Testis (tissue), 2 donors: Measurements from ENCODE around the gene MCRIP1.

ENCODE experiments used
- CTCF ChIP-seq, 3 experiments: fragments of 450-650 bp in 2 of 3; fragments of 200-600 bp in 1 of 3; sonication (generic) in 1 of 3; IDR thresholded peaks; one replicate each; pipeline ENCODE4 v1.5.1; 2016 to 2019; ENCODE audit warnings: antibody characterized with exemption in 3 of 3, mild to moderate bottlenecking in 2 of 3, moderate library complexity in 1 of 3
- POLR2A ChIP-seq: fragments of 450-650 bp; IDR thresholded peaks from one replicate; pipeline ENCODE4 v1.6.1; 2017; ENCODE audit warnings: antibody characterized with exemption, mild to moderate bottlenecking, moderate library complexity

DNA sequence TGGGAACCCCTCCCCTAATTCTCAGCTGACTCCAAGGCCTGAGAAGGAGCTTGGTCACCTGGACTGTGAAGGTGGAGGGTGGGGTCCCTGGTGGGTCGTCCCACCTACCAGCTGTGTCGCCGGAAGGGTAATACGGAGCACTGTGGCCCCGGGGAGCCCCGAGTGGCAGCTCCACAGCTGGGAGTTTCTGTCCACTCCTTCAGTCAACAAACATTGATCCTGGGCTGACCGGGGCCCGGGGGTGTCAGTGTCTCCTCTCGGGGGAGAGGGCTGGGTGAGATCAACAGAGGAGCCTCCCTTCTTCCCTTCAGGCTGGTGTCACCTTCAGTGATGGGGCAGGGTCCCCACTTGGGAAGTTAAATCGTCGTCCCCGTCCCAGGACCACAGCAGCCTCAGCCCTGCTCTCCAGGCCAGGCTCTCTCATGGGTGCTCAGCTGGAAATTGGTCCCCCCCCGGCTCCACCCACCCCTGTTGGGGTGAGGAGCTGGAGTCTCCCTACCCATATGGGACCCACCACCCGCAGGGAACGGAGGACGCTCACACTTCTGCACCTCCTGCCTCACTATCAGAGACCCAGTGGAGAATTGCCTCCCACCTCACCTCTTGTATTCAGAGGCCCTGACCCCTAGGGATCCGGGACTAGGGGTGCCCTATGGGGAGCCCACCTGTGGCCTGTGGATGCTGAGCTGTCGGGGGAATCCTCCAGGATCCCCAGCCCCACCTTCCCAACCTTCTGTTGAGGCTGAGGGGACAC lies 27.2 kb downstream of the MCRIP1 start:
- TF ChIP-seq POLR2A (no peak), CTCF (IDR thresholded peaks at IDR 0.05) (no peak)
